Measurements from ENCODE around the gene HMCES.

The HMCES gene

DNA sequence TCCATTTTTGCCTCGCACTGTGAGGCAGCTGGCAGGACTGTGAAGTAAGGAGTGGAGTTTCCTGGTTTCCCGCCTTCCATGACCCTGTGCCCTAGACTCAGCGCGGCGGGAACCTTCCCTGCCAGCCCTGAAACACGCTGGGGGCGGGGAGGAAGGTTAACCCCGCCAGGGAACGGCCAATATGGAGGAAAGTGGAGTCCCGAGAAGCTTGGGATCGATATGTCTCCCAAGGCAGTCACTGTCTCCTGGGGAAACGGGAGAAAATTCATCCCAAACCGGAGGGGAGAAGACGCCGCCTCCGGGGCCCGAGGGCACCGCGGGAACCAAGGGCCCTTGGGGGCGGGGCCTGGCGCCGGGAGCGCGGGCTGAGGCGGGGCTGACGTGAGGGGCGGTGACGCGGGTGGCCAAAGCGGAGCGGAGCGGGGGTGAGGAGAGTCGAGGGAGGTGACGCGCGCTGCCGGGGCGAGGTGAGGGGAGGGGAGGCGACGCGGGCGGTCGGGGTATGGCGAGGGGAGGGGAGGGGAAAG lies at the start of gene HMCES:
TSS of gene HMCES (plus strand) at position 432 of the 527 bp plus-strand sequence. CDS start 863 bp downstream, outside the sequence.
- peak; percentile 84 to 94 for DNase-seq

DNA sequence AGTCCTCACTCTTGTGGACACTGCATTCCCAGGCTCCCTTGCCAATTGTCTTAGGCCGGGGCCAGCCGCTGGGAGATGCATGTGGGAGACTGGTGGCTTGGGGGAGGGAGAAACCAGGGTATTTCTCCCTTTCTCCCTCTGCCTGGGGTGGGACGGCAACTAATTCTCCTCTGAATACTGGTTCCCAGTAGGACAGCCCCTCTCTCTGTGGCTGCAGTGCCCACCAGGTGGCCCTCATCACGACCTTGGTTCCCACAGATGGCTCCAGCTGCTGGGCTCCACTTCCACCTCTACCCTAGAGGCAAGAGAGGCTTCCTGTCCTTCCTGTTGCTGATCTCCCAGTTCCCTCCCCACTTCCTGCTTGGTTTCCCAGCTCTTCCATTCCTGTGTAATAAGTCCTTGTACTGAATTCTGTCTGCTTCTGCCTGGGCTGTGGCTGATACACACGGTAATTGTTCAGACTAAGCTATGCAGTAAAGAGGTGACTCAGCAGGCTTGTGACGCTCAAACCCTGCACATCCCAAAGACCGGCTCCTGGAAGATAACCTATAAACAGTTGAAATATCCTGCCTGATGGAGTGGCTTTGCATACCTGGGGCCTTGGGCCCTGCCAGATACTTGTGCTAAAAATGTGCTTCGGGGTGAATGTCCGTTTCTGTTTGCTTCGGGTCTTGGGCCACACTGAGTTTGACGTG lies 49.6 kb upstream of the HMCES start:
- DNase-seq = no peak

DNA sequence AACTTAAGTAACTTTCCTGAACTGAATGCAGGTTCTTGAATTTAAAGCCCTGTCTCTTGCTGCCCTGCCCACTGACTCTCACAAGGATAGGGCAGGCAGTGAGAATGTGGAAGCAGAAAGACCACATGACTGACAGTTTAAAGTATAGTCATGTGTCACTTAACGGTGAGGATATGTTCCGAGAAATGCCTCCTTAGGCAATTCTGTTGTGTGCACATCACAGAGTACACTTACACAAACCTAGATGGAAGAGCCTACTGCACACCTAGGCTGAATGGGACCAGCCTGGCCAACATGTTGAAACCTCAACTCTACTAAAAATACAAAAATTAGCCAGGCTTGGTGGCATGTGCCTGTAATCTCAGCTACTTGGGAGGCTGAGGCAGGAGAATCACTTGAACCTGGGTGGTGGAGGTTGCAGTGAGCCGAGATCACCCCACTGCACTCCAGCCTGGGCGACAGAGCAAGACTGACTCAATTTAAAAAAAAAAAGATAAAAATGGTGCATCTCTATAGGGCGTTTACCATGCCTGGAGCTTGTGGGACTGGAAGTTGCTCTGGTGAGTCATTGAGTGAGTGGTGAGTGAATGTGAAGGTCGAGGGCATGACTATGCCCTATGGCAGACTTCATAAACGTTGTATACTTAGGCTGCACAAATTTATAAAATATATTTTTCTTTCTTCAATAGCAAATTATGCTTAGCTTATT lies 48.2 kb upstream of the HMCES start:
- peak; percentile 89 to 97 for DNase-seq

DNA sequence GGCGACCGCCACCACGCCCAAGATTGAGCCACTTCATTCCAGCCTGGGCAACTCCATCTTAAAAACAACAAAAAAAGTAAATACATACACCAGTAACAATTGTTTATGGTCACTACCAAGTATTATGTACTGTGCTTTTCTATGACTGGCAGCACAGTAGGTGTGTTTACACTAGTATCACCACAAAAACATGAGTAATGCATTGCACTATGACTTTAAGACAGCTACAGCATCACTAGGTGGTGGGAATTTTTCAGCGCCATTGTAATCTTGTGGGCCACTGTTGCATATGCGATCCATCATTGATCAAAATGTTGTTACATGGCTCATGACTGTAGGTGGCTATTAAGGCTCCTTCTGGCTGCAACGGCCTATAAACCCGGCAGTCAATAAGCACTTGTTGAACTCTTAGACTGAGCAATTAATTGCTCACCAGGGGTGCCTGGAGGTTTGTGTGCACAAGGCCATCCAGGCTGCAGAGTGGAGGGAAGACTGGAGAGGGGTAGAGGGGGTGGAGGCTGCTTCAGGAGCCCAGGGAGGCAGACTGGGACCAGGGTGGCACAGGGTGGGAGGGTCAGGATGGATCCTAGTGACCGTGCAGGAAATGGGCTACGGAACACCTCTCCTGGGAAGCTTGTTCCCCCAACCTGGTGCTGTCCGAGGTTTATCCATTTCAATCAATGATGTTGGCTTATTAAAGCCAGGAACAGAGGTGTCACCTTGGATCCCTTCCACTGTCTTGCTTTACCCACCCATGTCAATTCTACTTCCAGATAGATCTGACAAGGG lies 47.1 kb upstream of the HMCES start:
- DNase-seq = no peak

DNA sequence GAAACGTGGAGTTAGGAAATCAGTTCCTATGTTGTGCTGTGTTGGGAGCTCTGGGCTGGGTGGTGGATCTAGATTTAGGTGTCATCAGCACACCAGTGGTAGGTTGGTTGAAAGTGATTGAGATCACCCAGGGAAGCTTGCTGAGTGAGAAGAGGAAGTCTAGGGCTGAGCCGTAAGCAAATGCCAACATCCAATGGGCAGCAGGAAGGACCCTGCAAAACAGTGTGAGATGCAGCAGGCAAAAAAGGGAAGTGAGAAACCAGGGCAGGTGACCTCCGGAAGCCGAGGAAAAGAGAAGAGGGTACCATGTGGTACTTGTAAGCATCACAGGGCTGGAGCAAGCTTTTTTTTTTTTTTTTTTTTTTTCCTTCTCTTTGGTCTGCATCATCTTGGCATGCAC lies 45.1 kb upstream of the HMCES start:
- peak; percentile 76 to 92 for DNase-seq

DNA sequence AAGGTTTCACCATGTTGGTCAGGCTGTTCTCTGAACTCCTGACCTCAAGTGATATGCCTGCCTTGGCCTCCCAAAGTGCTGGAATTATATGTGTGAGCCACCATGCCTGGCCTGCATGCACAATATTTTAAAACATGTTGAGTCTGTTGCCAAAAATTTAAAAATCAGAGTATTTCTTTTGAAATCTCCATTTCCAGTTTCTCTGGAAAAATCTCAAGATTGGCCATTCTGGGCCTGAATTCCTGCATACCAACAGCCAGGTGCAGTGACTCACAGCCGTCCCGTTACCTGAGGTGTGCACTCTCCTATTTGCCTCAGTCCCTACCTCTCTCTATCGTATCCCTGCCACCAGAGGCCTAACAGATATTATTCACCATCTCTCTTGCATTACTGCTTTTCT lies 44.2 kb upstream of the HMCES start:
- no peak for DNase-seq

GRCh38 chr3:129235344-129235917 lies 43.2 kb upstream of the HMCES start:
- no peak for DNase-seq

DNA sequence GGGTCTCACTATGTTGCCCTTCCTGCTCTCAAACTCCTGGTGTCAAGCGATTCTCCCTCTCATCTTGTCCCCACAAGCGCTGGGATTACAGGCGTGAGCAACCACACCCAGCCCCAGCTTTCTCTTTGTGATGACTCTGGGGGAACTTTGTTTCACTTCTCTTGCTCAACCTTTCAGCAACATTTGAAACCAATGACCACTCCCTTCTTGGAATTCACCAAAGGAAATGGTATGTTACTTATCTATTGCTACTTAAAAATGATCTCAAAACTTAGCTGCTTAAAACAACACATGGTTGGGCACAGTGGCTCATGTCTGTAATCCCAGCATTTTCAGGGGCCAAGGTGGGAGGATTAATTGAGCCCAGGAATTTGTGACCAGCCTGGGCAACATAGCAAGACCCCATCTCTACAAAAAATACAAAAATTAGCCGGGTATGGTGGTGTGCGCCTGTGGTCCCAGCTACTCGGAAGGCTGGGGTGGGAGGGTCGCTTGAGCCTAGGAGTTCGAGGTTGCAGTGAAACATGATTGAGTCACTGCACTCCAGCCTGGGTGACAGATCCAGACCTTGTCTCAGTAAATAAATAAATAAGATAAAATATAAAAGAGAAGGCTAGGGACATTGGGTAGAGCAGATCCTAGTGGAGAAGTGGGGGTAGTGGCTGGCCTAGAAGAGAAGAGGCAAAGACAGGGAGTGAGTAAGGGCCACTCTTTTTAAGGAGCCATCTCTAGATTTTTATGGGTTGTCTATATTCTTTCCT lies 39.5 kb upstream of the HMCES start:
- DNase-seq = peak; percentile 95 to 97

GRCh38 chr3:129239991-129240390 lies 38.7 kb upstream of the HMCES start:
- peak; percentile 72 to 95 for DNase-seq

DNA sequence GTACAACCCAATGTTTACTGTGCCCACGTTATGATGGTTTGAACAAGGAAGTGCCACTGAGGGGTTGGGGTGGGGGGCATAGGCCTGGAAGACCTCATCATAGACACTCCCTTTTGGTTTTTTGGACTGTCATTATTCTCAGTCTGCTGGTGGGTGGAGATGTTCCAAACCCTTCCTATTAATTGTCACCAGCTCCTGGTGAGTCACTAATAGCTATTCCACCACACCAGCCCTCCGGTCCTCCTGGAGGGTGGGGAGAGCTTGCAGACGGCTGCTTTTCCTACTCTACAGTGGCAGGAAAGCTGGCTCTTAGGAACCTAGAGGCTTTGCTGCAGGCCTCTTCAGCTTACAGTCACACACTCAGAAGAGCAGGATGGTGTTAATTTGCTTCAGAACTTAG lies 38.2 kb upstream of the HMCES start:
- peak; percentile 60 to 87 for DNase-seq

DNA sequence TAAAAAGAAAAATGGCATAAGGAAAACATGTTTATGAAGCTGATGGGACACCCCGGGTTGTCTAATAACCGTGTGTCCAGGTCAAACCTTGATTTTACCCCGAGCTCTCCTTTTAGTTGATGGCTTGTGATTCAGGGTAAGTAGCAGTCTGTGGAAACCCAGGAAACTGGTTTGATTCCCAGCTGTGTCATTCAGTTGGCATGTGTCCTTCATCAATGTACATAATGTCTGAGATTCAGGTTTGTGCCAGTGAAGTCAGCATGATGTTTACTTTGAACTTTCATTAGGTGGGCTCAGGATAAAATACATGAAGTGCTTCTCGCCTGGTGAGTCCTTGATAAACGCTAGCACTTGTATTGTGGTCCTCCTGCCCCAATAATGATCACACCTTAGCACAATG lies 33.5 kb upstream of the HMCES start:
- DNase-seq = no peak

DNA sequence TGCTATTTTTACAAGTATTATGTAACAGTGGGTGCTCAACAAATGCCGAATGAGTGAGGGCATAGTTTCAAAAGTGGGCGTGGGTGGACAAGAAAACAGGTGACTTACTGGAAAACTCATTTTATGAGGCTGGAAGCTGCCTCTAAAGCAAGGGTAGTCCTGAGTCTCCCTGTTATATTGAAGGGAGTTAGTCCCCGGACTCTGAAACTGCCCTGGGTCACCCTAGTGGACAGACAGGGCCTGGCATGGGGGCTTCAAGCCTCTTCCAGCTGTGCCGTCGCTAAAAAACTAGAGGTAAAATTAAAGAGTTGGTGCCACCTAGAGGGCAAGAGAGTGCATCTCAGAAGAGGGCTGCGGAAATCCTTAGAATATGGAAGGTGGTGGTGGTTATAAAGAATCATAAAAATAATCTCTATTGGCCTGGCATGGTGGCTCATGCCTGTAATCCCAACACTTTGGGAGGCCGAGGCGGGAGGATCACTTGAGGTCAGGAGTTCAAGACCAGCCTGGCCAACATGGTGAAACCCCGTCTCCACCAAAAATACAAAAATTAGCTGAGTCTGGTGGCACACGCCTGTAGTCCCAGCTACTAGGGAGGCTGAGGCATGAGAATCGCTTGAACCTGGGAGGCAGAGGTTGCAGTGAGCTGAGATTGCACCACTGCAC lies 32.9 kb upstream of the HMCES start:
- peak; percentile 87 to 94 for DNase-seq

DNA sequence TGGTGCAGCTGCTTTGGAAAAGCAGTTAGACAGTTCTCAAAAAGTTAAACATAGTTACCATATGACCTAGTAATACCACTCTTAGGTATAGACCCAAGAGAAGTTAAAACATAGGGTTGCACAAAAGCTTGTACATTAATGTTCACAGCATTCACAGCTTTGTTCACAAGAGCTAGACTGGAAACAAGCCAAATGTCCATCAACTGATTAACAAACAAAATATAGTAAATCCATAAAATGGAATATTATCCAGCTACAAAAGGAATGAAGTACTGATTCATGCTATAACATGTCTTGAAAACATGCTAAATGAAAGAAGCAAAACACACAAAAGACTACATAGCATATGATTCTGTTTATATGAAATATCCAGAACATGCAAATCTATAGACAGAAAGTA lies 32.0 kb upstream of the HMCES start:
- no peak for DNase-seq

GRCh38 chr3:129248286-129248979 lies 30.2 kb upstream of the HMCES start:
- DNase-seq = no peak

DNA sequence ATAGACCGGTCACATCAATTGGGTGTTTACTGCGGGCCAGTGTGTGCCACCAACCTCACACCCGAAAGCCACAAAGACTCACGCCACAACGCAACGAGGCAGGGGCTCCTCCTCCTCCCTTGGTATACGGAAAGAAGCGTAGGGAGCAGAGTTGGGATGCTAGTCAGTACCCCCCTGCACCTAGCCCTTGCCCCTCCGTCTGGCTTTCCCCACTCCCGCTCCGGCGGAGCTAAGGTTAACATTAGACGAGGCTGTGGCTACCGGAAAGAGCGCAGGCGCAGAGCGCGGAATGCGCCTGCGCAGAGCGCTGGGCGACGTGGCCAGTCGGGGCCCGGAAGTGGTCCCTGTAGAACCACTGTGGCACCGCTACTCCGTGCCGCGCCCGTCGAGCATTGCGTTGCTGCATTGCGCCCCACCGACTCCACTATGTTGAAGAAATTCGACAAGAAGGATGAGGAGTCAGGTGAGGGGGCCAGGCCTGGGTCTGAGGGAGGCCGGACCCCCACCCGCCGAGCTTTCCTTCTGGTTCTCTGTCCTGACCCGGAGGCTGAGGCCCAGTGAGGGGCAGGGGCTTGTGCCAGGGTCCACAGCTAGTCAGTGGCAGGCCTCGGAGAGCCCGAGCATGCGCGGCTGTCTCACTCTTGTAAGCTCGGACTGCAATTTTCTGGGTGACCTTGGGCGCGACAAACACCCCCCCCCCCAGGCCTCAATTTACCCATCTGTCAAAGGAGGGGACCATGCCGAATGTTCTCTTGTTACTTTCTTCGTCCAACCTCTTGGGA lies 29.2 kb upstream of the HMCES start, which contains the start of gene COPG1:
TSS of gene COPG1 (plus strand) at position 323 of the 782 bp plus-strand sequence. CDS start at position 427, 104 bp downstream.
- DNase-seq = peak; percentile 87 to 96

- DNase-seq = peak; percentile 38 to 92
These were observed 25.9 kb upstream of the HMCES start for GRCh38 chr3:129252748-129253147.

DNA sequence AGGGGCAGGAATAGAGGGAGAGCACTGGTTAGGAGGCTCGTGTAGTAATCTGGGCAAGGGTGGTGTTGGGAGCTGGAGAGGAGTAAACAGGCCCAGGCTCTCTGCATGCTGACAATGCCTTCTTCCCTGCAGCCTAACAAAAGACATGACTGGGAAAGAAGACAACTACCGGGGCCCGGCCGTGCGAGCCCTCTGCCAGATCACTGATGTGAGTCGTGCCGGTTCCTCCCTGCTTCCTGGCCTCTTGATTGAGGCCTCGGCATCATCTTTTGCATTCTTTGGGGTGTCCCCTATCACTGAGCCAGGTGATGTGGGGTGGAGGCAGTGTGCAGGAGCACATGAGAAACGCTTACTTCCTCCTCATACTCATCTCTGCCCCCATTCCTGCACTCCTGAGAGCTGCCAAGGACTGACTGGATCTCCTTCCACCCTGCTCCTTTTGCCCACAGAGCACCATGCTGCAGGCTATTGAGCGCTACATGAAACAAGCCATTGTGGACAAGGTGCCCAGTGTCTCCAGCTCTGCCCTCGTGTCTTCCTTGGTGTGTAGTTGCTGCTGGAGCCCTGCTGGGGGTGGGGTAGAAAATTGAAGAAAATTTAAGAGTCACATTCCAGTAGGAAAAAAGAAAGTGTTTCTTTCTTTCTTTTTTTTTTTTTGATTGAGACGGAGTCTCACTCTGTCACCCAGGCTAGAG lies 24.0 kb upstream of the HMCES start:
- no peak for DNase-seq

DNA sequence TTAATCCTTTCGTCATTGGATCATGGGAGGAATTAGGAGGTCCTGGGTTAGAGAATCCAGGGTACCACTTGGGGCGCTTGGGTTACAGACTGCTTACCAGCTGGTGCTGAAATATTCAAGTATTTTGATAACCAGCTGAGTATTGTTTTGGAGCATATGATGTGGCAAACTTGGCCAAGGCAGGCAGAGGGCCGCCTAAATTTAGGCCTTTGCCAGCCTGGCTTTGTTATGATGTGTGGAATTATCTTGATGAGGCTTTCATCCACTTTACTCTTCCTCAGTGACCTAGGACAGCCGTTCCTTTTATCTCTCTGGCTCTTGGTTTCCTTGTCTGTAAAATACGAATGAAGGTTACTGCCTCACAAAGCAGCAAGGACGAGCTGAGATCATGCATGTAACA lies 22.4 kb upstream of the HMCES start:
- DNase-seq = no peak

DNA sequence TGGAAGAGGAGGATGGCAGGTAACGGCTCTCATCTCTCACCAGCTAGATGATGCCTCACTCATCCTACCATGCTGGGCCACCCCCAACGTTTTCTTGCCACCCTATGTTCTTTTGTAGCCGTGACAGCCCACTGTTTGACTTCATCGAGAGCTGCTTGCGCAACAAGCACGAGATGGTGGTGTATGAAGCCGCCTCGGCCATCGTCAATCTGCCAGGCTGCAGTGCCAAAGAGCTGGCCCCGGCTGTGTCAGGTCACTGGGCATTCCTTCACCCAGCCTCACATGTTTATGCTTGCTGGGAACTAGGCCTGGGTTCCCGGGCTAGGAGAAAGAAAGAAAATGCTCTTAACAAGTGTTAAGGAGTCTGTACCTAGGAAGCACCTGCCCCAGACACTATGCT lies 21.1 kb upstream of the HMCES start:
- no peak for DNase-seq
